Esophagus squamous epithelium (tissue), 4 donors: ENCODE data around the gene ID3.

Experiments used
- CTCF ChIP-seq, 6 experiments: fragments of 450-650 bp in 4 of 6; fragments of 200-600 bp in 2 of 6; sonication (generic) in 2 of 6; IDR thresholded peaks; one replicate each; pipeline ENCODE4 v1.5.1; 2016 to 2019; ENCODE audit warnings: antibody characterized with exemption in 6 of 6, mild to moderate bottlenecking in 4 of 6, moderate library complexity in 4 of 6
- POLR2A ChIP-seq, 4 donors: fragments of 450-650 bp; IDR thresholded peaks; one replicate each; pipeline ENCODE4 v1.6.1; 2017; ENCODE audit warnings: antibody characterized with exemption in 4 of 4, mild to moderate bottlenecking in 4 of 4, moderate library complexity in 3 of 4

- TF ChIP-seq CTCF (IDR thresholded peaks at IDR 0.05), result no peak
- no peak for TF ChIP-seq POLR2A (IDR thresholded peaks at IDR 0.05)
These were observed 10.6 kb downstream of the ID3 start for GRCh38 chr1:23548704-23549143.
